Nucleus accumbens (tissue), 56 donors: ENCODE results near the gene GRIN2C.

ENCODE experiments used
- DNase-seq, 56 donors: peaks; one replicate each; lab custom pipeline; 2025; lab: John Stamatoyannopoulos, UW

GRIN2C gene

DNA sequence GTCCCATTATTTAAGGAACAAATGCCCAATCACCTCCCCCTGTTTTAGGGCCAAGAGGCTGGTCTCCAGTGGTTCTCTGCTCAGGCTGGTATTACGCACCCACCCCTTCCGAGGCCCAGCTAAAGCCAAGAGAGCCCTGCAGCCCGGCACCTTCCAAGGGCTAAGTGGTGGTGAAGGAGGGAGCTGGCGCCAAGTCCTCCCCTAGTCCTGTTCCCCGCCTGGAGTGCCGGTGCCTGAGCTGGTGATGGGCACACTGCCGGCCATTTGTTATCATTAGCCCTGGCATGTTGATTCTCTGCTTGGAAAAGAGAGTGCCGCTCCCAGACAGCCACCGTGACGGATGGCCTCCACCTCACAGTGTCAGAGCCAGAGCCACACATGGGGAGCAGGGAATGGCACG is 31.9 kb downstream of the GRIN2C start:
- DNase-seq = peak in 3 of 56 donors; percentile 15 to 34 (median 24)

DNA sequence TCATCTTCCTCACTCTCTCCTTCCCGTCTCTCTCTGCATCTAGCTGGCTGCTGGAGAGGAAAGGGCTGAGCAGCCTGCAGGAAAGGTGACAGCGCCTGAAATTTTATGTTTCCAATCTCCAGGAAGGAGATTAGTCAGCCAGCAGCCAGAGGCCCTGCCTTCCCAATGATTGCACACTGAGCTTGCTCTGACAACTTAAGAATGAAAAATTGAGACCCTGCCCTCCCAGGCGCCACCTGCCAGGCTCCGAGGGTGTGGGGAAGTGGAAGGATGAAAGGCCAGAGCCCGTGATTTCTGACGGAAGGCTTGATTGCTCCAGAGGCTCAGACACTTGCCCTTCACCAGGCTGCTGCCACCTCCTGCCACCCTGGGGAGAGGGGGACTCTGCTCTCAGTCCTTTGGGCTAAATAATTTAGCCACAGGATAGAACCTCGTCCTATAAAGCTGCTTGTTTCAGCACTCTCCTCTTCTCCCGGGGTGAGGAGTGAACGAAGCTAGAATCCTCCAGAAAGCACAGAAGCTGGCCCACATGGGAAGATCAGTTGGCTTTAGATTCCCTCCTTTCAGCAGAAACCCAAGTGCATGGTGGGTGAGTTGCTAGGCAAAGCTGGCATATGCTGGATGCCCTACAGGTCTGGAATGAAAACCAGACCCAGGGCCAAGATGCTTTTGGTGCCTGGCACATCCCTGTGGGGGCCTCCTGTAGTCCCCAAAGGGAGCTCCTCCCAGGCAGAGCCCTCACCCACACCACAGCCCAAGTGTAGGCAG is 33.5 kb downstream of the GRIN2C start:
- DNase-seq = peak in 4 of 56 donors; percentile 24 to 39 (median 27)

DNA sequence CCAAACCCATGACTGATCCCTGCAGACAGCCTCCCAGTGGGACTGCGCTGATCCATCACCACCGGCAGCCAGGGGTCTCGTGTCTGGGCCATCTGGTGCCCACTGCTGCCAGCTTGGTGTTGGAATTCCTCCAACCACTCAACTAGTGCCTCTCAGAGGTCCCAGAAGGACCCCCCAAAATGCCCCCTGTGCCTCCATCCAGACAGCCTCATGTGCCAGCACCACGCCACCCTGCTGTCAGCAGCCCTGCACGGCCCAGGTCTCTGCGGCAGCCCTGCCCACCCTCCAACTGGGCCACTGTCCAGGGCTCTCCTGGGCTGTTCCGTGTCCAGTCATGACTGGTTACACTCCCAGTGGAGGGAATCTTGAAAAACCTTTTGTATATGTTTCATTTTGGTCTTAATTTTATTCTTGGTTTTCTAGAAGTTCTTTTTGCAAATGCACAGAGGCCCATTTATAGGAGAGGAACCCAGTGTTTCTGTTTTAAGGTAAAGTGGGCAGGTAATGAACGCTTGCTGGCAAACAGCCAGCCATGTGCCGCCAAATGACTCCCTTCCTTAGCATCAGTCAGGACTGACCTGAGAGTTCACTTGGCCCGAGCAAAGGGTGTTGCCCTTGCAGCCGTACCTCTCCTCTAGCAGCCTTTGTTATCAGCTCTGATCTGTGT is 34.6 kb downstream of the GRIN2C start:
- DNase-seq = peak in 5 of 56 donors; percentile 8 to 45 (median 24)

DNA sequence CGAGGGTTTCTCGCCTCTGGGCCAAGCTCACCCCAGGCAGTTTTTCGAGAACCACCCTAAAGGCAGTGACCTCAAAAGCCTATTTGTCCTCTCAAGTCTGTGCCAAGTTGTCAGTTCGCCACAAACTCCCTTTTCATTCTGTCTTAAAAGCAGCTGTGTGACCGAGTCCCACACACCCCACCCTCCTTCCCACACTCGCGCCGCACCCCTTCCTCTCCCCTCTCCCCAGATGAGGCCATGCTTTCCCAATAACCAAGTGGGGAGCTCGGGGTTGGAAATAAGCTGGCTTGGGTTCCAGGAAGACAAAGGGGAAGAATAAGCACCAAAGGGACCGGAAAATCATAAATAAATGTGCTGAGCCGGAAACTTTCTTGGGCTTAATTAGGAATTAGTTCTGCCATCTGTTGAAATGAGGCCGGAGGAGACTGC is 36.7 kb downstream of the GRIN2C start:
- peak in 46 of 56 donors; percentile 17 to 82 (median 57) for DNase-seq

DNA sequence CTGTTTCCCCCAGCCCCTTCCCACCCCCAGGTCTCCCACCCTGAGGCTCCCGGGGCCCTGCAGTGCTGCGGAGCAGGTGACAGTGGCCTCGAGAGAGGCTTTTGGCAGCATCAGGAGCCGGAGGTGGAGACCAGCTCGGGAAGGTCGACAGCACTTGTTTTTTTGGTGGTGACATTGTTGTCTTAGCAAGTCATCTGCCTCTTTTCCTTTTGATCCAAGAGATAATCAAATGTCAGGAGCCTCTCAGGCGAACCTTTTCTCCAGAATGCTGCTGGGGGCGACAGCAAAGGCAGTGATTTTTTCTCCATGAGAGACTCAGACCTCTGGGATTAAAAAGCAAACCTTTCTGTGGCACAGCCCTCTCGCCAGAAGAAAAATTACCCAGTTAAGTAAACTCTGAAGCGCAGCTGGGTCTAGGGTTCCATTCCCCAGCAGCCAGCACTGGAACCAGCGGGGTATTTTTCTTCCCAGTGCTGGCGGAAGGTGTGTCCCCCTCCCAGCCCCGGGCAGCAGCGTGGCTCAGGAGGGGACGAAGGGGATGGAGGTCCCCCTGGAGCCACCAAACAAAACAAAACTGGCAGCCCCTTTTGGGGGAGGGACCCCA is 37.2 kb downstream of the GRIN2C start:
- peak in 4 of 56 donors; percentile 43 to 64 (median 45) for DNase-seq

DNA sequence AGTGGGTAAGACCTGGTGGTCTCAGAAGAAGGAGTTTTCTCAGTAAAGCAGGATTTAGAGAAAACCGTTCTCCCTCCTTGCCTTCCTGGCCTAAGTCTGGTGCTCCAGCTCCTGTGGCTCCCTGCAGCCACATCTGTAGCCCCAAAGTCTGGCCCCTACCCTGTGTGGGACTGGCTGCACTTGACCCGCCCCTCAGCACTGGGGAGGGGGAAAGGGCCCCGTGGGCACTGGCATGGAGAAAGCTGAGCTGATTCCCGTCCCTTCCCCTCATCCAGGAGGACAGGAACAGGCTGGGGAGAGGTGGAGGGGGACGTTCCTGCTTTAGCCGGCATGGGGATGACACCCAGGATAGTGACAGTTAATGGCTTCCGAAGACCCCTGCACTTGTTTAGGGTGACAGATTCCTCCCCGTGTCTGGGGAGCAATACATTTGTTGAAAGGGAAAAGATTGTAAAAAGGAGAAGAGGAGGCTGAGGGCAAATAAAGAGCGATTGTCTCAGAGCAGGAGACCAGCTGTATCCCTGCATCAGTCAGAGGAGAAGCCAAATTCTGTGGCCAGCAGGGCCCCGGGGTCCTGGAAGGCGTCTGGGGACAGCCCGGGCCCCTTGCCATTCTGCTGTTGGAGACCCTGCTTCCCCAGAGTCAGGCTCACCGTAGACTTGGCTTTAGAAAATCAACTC is 37.9 kb downstream of the GRIN2C start:
- DNase-seq = peak in 5 of 56 donors; percentile 36 to 44 (median 39)

DNA sequence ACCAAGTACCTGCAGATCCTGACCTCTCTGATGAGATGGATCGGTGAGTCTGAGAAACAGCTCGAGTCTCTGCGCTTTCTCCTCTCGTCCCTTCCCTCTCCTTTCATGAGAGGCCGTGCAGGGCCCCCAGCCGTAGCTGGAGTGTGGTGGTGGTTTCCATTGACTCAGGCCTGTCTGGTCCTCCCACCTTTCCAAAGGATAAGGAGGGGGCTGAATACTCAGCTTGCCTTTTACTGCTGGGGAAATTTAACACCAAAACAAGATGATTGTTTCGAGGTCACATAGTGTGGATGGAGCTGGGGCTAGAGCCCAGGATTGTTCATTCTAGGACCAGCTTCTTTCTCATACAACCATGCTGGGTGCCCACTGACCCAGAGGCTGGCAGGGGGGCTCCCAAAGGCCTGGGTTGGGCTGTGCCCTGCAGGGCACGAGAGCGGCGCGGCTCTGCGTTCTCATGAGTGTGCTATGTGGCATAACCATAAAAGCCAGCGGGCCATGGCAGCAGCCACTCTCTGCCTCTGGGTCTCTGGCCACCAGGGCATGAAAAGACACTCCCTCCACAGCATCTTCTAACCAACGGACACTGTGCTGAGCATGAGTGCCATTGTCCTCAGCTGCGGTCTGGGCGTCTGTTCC is 39.8 kb downstream of the GRIN2C start:
- DNase-seq = no peak

DNA sequence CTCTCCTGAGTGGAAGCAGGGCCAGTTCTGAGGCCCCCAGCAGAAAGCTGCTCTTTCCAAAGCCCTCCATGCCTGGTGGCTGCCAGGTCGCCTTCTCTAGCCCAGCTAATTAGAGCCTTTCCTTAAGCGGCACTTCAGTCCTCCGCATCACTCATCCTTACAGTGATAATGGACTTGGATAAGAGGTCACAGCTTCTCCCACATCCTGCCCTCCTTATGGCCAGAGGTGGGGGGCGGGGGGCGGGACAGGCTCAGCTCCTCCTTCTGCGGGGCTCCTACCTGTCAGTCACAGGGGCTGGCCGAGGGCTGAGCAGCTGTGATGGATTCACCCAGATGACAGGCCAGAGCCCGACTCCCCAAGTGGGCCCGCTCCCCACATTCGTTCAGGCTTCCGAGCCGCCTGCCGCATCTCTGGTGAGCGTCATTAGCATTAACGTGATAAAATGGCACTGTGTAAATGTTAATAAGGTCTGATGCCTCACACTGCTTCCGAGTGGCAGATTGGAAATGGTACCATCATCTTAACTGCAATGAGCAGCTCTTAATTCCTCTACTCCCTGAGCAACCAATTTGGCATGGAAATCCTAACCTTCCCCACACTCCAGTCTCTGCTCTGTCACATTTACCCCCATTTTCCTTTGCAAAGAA is 41.3 kb downstream of the GRIN2C start:
- DNase-seq = no peak

DNA sequence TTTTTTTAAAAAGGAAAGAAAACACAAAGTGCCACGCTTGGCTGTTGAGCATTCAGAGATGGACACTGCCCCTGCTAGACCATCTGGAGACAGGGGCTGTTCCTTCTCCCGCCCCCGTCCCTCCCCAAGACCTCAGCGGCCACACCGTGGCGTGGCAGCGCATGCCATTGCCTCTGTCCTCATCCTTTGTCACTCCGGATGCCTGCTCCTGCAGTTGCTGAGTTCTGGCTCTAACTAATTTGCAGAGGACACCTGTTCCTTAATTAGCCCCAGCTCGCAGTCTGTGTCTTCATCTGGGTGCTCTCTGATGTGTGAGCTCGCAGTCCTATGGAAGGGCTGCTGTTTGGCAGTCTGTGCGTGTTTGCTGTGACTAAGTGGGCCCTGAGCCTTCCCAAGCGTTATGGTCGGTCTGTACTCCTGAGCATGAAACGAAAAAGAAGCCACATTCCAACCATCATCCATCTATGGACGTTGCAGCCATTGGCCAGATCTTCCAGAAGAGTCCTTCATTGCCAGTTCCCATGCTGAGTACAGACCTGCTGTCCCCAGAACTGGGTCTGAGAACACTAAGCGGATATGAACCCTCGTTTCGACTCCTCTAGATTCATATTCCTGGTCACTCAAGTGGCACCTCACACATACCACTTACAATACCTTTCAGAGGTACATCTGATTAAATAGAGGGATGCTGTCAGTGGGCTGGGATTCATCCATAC is 42.6 kb downstream of the GRIN2C start:
- DNase-seq = no peak

DNA sequence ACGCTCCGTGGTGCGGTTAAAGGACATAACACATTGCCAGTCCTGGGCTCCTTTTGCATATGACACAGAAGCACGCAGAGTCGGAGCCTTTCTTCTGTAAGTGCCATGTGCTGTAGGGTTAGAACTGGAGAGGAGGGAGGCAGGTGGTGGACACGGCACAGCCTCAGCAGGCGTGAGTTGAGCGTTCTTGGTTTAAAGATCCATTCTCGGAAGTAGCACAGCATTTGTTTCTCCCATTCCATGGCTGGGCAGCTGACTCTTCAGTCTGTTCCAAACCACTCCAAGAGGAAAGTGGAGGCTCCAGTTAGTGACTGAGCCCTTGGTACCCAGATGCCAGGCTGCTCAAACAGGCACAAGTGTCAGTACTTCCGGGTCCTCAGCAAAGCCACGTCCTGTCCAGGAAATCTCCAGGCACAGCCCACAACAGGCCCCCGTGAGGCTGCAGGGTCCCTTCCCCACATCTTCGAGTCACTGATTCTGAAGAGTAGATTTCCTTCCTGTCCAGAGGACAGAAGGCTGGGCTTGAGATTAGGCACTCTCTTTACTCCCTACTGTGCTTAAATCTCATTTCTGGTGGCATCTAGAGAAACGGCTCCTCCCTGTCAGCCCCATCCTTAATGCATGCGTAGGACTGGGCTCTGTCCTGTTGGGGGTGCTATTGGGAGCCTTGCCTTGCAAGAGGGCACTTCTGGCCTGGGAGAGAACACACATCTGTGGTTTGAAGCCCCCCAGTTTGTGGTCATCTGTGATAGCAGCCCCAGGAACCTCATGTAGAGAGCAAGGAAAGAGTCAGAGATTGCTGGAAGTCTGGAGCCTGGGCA is 43.9 kb downstream of the GRIN2C start:
- no peak for DNase-seq

DNA sequence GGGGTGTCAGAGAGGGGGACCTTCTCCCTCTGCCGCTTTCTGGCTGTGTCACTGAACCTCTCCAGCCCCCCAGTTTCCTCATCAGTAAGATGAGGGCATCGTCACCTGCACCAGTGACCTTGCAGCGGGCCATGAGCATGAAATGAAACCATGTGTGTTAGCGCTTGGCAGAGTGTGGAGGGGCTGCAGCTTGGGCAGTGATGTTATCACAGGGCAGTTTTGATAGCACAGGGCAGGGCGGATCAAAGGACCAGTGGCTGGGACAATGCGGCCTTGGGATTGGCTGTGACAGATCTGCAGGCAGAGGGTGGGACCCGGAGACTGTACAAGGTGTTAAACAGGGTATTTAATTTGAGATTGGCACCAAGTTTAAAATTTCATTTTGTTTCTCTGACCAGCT is 44.6 kb downstream of the GRIN2C start:
- DNase-seq = no peak

DNA sequence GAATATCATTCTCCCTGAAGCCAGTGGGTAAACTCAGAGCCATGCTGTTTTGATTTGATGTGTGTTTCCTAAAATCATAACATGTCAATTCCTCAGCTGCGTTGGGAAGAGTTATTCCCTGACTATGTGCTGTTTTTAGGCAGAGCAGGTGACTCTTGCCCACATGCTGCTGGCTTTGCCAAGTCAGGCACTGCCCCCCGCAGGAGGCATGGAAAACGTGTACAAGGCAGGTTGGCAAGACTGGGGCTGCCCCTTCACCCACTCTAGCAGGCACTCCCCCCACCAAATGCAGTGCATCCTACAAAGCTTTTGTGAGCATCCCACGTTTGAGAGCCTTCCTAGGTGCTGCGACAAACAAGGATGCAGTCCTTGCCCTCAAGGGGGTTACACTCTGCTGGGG is 45.2 kb downstream of the GRIN2C start:
- no peak for DNase-seq

DNA sequence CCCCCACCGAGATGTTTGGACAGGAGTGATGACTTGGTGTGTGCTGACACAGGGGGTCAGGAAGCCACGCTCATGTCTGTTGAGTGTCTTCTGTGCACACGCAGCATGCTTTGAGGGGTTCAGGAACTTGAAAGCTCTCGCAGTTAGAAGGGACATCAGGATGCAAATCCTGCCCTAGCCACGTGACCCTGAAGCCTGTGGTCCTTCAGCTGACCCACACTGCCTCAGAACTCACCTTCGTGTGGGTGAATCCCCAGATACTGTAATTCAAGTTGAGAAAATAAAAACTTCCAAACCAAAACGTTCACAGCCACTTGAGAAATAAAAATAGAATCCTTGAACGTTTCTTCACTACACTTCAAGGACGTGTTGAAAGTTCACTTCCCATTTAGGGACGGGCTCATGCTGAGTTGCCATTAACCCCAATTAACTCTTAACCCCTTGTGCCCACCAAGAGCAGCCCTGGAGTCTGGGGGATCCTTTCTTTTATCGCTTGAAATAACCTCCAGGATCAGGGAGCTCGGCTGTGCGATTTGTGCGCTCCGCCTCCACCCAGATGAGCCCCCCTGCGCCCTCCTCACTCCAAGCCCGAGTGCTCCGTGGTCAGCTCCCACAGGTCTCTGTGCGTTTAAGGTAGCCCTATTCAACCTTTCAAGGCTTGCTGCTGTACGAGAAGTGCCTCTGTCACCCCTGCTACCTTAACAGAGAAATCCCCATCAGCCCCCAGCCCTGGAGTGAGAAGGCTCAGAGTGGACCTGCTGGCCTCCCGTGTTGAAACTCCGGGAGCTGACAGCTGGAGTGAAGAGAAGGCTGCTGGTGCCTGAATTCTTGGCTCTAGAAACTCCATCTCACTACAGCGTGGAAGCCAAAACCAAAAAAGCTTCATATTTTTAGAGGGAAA is 47.3 kb downstream of the GRIN2C start:
- peak in 3 of 56 donors; percentile 42 to 63 (median 61) for DNase-seq

DNA sequence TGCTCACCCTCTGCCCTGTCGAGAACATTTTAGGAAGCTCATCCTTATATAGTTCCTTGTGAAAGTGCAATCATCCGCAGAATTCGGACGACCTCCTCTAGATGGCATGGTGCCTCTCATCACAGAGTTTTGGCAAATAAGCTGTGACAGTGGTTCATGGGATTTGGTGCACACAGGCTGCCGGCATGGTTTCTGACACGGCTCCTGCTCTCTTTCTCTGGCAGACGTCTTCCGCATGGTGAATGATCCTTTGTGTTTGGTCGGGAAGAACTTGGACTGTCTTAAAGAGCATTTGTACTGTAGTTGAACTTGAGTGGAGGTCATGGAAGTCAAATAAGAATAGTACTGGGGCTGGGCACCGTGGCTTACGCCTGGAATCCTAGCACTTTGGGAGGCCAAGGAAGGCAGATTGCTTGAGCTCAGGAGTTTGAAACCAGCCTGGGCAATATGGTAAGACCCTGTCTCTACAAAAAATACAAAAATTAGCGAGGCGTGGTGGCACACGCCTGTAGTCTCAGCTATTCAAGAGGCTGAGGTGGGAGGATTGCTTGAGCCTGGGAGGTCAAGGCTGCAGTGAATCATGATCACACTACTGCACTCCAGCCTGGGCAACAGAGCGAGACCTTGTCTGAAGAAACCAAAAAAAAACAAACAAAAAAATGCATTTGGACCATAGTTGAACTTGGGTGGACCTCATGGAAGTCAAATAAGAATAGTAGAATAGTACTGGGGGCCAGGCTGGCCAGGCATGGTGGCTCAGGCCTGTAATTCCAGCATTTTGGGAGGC is 48.8 kb downstream of the GRIN2C start:
- DNase-seq = peak in 25 of 56 donors; percentile 16 to 64 (median 35)

DNA sequence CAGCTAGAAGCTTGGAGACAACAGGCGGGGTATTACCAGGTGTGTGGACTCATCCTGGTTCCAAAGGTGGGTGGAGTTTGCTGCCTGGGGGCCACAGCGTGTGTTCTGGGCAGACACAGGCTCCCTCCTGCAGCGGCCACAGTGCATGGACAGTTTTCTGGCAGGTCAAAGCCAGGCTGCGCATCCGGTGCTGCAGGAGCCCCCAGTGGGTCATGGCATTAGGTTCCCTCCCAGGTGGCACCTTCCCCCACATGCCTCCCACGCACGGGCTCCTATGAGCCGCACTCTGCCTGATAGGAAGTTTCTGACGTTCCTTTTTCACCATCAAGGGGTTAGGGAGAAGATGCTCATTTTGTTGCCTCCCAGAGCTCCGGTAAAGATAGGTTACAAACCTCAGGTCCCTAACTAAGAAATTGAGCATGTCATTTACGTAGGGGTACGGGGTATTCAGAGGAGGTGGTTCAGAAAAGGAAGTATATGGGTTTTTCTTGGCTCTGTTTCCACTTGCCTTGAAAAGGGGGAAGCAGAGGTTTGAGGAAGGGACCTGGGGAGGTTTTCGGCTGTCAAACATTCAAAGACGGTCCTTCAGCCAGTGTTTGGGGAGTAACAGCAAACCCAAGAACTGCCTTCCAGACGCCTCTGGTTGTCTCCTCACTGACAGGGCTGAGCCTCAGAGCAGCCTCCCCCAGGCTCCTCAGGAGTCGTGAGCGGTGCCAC is 50.8 kb downstream of the GRIN2C start:
- no peak for DNase-seq

DNA sequence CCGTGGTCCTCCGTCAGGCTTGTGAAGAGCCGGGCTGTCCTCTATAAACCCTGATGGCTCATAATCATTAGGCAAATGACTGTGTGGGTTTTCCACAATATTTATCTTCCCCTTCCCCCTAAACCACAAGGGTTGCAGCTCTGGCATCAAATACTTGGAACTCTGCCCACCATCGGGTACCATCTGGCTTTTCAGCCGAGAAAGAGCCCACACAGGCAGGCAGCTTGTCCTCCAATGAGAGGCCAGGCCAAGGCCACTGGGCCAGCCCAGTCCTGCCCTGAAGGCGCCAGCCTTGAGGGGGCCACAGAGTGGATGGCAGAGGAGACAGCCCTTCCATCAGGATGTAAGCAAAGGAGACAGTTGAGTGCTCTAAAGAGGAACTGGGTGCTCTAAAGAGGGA is 51.8 kb downstream of the GRIN2C start:
- DNase-seq = peak in 10 of 56 donors; percentile 20 to 57 (median 32)
